ENCODE measurements around the gene DPYD.

Gene DPYD

DNA sequence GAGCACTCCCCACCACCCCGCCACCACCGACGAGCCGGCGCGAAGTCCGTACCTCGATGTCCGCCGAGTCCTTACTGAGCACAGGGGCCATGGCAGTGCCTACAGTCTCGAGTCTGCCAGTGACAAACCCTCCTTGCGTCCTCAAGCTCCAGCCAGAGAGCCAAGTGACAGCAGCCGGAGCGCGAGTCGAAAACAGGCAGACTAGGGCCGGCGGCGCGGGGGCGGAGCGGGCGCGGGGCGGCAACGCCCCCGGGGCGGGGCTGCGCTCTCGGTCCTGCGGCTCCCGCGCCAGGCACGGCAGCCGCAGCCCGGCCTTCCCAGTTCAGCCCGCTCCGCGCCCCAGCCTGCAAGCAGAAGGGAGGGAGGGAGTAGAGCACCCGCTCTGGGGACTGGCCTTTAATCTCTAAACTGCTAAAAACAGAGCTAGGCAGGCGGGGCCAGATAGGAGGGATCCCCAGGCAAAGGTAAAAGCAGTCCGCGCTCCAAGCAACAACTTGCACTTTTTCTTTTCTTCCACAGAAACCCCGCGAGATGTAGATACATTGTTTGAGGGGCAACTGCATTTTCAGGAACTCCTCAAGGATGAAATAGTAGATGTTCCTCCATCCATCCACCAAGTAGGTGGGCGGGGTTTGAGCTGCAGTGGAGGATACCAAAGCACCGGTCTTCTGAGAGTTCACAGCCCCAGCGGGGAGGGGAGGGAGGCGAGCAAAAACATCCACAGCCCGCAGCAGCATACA lies at the start of gene DPYD:
DPYD (minus strand) TSS at position 203 of the 740 bp plus-strand sequence; CDS start at position 91, 112 bp downstream.
- DNase-seq, result peak; percentile 84 to 89

DNA sequence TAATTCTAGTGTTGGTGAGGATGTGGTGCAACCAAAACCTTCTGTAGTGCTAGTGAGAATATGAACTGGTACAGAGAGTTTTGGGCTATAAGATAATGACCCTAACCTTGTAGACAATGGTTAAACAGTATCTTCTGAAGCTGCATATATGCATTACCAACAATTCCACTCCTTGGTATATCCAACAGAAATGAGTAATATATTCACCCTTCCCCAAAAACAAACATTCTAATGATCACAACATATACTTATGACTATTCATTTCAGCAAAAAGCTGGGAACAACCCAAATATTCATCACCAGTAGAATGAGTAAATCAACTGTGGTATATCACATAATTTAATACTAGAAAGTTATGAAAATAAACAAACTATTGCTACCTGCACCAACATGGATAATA lies 39.6 kb upstream of the DPYD start:
- no peak for DNase-seq

DNA sequence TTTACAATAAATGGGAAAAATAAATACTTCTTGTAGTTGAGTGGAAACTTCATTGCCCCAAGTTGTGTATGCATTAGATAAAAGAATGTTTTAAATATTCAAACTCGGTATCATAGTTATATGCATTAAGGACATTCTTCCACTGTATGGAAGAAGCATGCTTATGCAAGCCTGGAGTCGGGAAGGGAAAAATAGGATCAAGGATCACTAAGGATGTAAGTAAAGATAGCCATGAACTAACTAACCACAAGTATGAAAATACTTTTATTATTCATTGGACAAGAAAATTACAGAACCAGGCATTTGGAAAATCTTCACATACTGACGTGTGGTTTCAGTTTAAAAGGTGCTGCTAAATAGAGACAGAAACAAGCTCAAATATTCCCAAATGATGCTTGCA lies 26.9 kb upstream of the DPYD start:
- DNase-seq, result no peak

DNA sequence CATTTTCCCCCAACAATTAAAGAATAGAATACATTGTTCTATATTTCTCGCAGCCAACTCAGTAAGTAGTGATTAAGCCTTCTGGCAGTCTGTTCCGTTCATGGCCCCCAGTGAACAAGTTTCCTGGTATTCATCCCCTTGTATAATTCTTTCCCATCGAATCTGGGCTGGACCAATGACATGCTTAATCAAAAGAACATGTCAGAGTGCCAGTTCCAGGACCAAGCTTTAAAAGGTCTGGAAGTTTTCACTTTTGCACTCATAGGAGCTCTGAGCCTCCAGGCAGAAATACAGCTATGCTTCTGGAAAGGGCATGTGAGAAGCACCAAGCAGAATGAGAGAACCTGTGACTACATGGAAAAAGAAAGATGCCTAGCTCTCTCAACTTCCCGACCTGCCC lies 22.5 kb upstream of the DPYD start:
- DNase-seq, result no peak

DNA sequence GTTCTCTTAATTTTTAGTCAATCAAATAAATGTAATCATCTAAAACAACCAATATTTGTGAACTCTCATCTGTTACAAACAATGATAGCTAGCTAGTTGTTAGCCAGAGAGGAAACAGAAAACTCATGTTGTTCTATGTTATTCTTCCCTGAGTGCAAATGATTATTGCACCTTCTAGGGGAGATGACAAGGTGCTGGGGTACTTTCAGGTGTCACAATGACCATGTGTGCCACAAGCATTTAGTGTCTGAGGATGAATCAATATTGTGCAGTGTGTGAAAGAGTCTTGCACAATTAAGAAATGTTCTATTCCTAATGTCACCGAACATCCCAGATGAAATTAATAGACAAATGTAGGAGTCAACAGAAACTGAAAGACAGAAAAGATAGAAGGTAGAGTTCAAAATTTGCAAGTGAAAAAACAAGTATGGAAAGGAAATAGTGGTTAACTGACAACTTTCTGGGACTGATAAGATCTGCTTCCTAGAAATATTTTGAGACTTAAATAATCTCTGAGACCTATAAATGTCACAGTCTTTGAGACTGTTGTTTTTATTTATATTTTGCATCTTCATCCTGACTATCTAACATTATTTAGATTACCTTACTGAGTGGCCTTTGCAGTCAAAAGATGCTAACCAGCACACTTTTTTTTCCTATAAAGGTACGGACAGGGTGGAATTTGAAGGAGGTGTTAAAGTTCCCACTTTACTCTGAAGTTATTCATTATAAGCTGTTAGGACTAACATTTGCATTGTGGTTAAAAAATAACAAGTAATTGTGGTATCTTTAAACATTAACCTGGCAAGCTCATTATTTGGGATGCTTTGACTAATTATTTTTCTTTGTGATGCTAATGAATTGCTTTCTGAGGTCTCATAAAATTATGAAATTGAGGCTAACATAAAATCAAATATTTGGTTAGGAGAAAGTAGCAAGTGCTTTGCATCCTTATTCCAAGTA lies 21.6 kb upstream of the DPYD start:
- DNase-seq, result no peak

DNA sequence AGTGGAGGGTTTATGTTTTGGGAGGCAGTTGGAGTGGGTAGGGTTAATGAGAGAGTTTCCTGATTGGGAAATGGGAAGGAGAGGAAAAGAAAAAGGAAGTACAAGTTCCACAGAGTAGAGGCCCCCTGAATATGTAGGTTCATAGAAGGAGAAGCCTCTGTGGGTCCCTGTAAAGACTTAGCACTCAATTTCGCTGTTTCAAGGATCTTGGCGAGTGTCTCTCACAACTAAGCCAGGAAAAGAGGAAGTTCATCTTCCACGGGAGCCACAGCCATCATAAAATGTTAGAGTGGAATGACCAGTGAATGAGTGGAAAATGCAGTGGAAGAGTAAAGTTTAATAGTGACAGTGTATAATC lies 17.4 kb upstream of the DPYD start:
- no peak for DNase-seq

DNA sequence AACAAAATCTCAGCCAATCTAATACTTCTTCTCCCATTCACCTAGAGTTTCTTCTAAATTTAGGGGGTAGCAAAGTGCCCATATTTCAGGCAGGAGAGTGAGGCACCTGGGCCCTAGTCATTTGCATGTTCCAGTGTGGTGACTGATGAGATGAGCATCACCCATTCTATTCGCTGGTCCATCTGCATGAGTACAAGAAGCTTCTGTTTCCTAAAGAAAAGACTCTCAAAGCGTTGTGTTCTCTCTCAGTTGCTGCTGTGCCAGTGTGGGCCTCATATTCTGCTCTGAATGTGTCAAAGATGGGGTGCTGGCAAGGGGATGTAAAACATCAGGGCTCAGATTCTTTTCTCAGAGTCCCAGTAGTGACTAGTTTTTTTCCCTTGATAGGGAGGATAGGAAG lies 16.1 kb upstream of the DPYD start:
- DNase-seq, result no peak

DNA sequence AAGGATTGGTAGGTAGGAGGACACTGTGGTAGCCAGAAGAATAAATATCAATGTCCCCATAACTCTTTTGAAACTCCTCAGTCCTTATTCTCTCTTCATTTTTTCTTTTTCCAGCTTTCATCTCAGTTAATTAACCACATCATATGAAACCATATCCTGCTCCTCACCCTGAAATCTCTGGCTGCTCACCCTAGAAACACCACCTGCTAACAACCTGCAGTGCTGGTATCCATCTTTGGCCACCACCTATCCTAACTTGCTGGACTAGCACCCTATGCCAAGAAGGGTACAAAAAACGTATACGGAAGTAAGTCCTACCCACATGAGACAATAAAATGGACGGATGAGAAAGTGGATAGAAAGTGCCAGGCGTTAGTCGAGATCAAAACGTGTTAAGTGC lies 13.7 kb upstream of the DPYD start:
- no peak for DNase-seq

DNA sequence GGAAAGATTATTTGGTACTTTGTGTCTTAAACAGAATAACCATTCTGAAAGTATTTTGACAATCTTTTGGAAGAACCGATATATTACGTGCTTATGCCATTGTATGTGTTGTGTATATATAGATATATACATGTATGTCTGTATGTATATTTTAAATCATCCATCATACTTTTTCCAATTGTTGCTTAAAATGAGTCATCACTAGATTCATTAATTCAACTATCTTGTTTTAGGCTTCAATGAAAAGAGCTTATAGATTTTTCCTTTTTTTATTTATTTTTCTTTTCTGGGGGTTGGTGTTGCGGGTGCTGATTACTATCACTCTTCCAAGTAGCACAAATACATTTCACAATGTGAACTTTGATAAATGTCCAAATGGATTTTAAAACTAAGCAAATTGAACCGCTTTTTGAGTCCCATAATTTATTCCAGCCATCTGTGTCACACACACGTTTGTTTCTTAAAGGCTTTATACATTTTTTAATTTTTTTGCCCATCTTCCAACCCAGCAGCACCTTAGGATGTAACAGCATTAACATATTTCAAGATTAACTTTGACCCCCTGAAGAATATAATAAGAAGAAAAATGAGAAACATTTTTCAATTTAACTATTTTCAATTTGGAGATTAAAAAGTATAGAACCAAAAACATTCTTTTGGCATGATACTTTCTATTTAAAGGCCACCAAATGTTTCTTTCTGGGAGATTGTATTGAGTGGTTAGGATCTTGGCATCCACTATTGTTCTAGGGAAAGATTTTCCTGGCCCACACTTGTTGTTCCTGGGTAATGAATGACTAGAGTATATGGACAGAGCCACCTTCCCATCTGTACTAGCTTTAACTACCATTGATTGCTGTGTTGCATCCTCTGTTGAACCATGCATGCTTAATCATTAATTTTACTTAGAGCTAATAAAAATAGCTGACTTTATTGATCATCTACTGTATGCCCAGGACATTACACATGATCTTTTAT lies 9.3 kb upstream of the DPYD start:
- DNase-seq, result no peak

DNA sequence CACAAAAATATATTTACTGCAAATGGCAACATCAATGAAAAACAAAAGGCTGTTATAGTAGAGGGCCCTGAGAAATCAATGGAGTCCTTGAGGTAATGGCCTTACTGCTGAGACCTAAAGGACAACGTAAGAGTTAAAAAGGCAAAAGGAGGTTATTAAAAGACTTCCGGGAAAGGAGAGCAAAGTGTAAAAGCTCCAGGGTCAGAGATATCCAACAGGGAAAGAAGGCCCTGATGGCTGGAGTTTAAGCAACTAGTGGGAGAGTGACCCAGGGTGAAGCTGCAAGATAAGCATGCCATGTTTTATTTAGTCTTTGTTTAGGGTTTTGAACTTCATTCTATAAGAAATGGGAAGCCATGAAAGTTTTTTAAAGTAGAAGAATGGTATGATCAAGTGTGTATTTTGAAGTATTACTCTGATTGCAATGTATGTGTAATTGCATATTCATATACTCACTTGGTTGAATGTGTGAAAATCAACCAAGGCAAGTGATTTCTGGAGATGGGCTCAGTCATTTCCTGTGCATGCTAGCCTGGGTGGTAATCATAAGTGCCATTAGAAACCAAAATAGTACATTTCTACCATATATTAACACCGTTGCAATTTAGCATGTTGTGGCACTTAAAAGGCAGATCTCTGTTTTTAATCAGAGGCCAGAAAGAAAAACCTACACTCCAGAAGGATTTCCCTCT lies 5.3 kb upstream of the DPYD start:
- no peak for DNase-seq

DNA sequence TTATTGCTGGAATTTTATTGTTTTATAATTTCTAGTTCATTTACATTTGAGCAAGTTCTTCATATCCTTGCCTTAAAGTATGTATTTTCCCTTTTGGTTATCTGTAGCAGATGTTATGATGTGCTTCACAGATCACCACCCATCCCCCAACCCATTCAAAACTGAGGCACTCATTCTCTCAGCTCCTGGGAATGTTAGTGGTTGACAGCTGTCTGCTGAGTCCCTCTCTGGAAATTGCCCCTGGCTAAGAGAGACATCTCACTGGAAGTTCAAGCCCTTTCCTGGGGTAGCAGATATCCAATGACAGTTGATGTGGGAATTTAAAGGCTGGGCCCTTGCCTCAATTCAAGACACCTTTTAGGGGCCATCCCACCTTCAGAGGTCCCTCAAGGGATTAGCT lies 4.3 kb upstream of the DPYD start:
- DNase-seq, result no peak

DNA sequence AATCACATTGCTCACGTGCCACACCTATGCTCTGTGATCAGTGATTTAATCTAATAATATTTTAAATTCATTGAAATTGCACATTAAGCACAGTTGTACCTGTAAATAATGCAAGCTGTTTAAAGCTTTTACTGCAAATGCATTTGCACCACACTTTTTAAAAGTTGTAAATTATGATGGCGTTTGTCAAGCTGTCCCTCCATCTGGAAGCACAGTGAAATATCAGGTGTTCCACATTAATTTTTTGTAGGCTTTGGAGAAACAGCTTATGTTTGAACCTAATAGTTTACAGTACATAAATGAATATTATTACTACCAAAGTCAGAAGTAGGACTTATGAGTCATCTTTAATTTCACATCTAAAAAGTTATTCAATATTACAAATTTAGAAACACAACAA lies 3.0 kb upstream of the DPYD start:
- DNase-seq, result no peak

DNA sequence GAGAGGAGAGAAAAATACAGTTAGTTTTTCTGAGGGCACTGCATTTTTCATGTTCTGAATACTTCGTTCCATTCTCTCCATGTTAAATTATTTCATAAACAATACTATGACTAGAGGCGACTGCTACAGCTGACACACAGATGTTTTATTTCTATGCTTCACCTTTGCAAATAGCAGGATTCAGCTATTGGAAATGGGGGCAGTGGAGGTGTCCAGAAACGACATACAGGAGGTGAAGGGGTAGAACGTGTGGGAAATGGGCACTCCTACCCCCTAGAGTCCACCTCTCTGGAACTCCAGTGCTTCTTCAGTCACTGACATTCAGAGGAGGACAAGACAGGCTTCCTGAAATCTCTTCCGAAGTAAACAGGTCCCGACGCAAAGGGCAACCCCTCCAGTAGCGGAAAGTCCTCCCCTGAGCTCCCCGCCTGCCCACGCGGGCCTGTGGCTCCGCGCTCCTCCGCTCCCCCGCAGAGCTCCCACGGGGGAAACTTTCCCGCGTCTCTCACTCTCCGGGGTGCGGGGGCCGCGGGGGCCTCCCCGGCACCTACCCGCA lies 480 bp downstream of the DPYD start:
- DNase-seq, result peak; percentile 26 to 42

DNA sequence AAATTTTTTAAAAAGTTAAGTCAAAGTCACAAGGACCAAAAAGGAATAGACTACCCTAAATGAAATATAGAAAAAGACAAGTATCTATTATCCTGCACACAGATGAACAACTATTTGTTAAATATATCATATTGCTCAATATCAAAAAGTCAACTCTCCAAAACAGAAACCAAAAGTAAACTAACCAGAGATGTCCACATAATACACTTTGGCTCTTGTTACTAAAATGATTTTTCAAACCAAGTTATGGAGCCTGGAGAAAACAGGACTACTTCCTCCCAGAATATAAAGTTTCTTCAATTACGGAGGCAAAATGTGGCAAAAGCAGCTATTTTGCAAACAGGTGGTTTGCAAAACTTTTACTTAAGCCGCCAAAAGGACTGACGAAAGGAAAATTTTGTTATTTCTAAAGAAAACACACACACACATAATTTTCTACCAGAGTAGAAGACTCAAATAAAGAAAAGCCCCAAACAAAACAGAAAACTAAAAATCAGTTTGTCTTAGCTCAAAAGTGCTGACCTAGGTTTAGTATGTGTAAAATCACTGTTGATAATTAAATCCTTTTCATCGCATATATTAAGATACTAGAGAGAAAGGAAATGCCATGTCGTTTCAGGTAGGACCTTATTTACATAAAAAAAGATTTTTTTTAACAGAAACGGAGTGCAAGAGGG lies 1.1 kb downstream of the DPYD start:
- peak in 1 of 2 experiments; percentile 11 for DNase-seq

DNA sequence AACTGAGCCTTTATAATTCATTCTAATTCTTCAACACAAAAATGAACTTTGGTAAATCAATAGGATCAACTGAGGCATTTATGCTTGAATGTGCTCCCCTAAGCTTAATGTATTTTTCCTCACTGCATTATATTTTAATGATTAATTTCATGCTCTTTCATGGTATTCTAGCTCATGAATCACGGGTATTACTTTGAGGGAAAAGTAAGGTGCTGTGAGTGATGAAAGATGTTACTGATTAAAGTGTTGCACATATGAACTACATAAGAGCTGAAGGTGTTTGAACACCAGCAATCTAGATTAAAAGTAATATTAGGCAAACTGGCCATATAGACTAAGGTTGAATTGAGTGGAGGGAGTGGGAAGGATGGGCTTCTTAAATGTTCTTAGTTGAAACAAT lies 1.9 kb downstream of the DPYD start:
- DNase-seq, result no peak

DNA sequence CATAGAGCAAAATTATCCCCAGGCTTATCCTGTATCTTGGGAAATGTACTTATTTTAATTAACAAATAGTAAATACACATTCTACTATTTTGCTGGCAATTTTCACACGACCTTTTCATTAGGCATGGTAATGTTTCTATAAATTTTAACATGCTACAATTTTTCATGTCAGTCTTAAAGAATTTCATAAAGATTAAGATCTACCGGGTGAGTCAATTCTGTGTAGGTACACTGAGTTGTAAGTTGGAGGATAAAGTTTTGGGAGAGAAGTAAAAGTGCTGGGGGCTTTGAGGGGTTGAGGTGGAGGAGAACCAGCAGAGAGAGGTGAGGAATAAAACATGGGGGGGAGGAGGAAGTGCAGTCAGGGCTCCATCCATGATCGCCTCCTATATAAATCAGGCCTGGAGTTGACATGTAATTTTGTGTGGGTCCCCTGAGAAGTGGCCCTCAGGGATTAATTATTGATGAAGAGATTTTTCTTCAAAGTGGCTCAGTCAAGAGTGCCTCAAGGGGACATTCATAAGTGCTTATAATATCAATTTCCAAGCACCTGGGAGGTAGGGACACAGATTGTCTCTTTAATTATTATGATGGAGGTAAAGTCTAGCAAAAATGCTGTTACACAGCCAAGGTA lies 7.2 kb downstream of the DPYD start:
- DNase-seq, result no peak

DNA sequence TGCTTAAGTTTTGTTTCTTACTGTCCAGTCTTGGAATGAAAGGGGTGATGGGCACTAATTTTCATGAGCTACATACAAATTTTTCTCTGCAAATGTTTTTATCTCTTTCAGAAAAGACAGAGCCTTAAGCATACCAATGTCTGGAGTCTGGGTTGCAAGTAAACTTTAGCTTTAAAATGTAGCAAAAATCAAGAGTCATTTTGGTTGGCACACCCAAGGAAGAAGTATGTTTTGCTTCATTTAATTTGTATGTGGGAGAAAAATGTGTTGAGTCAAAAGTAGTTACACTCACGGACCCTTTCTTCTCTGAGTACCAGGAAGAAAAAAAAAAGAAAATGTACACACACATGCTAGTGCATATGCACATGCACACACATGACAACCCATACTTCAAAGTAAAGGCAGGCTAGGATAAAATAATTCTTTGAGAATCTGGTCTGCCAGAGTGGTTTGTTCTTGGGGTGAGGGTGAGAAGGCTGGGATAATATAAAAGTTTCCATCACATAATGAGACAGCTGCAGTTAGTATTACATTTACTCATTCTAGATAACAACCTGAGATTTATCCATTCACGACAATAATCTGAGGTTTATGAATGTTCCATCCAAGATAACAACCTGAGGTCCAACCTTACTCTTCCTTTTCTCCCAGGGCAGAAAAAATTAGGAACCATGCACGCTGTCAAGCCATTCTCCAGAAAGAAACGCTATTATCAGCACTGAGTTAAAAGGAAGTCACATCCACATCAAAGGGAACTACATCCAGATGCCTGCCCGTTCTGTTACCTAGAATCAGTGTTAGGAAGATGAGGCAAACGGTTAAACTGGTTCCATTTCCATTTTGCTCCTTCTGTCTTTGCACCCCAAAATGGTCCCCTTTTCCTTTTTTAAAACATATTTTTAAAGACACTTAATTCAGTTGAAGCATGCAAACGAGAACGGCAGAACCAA lies 9.3 kb downstream of the DPYD start:
- no peak for DNase-seq

DNA sequence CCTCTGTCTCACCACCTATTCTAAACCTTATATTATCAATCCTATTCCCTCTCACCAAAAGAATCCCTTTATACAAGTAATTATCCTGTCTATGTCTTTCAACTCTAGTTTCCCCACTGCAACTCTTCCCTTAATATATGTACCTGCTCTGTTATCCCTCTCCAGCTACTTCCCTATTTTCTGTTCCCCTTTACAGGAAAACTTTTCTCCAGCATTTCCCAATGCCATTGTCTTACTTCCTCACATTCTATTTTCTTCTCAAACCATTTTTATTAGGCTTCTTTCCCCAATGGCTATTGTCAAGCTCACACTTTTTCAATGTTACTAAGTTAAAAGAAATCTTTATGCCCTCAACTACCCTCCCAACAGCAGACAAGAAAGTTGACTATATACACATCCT lies 11.6 kb downstream of the DPYD start:
- DNase-seq, result no peak

DNA sequence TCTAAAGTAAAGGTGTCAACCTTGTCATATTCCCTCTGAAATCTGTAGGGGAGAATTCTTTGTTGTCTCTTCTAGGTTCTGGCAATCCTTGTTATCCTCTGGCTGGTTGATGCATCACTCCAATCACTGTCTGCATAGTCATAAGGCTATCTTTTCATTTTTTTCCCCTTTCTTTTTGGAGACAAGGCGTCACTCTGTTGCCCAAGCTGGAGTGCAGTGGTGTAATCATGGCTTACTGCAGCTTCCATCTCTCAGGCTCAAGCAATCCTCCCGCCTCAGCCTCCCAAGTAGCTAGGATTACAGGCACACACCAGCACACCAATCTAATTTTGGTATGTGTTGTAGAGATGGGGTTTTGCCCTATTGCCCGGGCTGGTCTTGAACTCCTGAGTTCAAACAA lies 12.9 kb downstream of the DPYD start:
- no peak for DNase-seq

Measured in NCI-H2081 (cell line).